ENCODE results near the gene PEAR1.

DNA sequence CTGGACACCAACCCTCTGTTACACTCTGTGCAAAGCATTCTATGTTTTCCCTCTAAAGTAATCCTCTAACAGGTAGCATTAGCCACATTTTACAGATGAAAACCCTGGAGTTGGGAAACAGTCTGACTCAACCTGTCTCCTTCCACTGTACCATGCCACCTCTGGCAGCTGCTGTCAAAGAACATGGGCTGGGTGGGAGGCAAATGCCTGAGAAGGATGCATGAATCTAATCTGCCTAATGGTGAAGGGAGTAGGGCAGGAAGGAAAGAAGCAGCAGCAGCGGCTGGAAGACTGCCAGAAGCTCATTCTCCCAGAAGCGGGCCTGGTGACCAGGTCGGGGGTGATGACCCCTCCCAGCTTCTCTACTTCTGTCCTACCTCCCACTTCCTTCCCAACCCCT is 48.7 kb downstream of the PEAR1 start:
- TF ChIP-seq POLR2A (IDR thresholded peaks at IDR 0.05), result no peak
- TF ChIP-seq, protein P1, sequence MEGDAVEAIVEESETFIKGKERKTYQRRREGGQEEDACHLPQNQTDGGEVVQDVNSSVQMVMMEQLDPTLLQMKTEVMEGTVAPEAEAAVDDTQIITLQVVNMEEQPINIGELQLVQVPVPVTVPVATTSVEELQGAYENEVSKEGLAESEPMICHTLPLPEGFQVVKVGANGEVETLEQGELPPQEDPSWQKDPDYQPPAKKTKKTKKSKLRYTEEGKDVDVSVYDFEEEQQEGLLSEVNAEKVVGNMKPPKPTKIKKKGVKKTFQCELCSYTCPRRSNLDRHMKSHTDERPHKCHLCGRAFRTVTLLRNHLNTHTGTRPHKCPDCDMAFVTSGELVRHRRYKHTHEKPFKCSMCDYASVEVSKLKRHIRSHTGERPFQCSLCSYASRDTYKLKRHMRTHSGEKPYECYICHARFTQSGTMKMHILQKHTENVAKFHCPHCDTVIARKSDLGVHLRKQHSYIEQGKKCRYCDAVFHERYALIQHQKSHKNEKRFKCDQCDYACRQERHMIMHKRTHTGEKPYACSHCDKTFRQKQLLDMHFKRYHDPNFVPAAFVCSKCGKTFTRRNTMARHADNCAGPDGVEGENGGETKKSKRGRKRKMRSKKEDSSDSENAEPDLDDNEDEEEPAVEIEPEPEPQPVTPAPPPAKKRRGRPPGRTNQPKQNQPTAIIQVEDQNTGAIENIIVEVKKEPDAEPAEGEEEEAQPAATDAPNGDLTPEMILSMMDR (IDR thresholded peaks at IDR 0.05 in 4 of 5, conservative IDR thresholded peaks at IDR 0.05 in 1 of 5), result no peak
